GM23248 (cell line): ENCODE measurements around the gene HDAC6. TPM values are rescaled to one million over a fixed set of nuclear protein-coding genes. Genes with fewer than 3 reads are reported as not detected.
"Not testable (repeated sequence)": the region's sequence is repeated elsewhere in the genome, so short reads cannot be mapped to it uniquely, and the experiment has no call there.

ENCODE experiments used
- DNase-seq: peaks from one replicate; pipeline ENCODE4 v3.0.0-alpha.2; 2015
- H2AFZ ChIP-seq: fragments of 200-600 bp; sonication (generic); 2 replicates; pipeline ENCODE4 v1.6.1; 2016; ENCODE audit warnings: antibody characterized with exemption
- H3F3A ChIP-seq: fragments of 200-600 bp; sonication (generic); 2 replicates; pipeline ENCODE4 v1.6.1; 2016; ENCODE audit warnings: mild to moderate bottlenecking, antibody characterized with exemption, mixed run types; ENCODE audit not compliant: insufficient read depth
- H3K27ac ChIP-seq: fragments of 200-600 bp; sonication (generic); 2 replicates; pipeline ENCODE4 v1.5.1; 2016; ENCODE audit warnings: mild to moderate bottlenecking
- H3K27me3 ChIP-seq: fragments of 200-600 bp; sonication (generic); replicated peaks from 2 replicates; pipeline ENCODE4 v1.6.1; 2016; ENCODE audit warnings: mild to moderate bottlenecking; ENCODE audit not compliant: insufficient read depth
- H3K36me3 ChIP-seq: fragments of 200-600 bp; sonication (generic); 2 replicates; pipeline ENCODE4 v1.6.1; 2016; ENCODE audit warnings: low read depth, mild to moderate bottlenecking
- H3K4me1 ChIP-seq: fragments of 200-600 bp; sonication (generic); 2 replicates; pipeline ENCODE4 v1.6.1; 2016; ENCODE audit warnings: mild to moderate bottlenecking; ENCODE audit not compliant: insufficient read depth
- H3K4me2 ChIP-seq: fragments of 200-600 bp; sonication (generic); one replicate; pipeline ENCODE4 v1.6.1; 2016; ENCODE audit warnings: mild to moderate bottlenecking; ENCODE audit not compliant: unreplicated experiment
- H3K4me3 ChIP-seq: fragments of 200-600 bp; sonication (generic); 2 replicates; pipeline ENCODE4 v1.5.1; 2016; ENCODE audit warnings: mild to moderate bottlenecking
- H3K79me2 ChIP-seq: fragments of 200-600 bp; sonication (generic); 2 replicates; pipeline ENCODE4 v1.6.1; 2016; ENCODE audit warnings: mild to moderate bottlenecking; ENCODE audit not compliant: insufficient read depth
- H3K9ac ChIP-seq: fragments of 200-600 bp; sonication (generic); 2 replicates; pipeline ENCODE4 v1.6.1; 2016; ENCODE audit warnings: mild to moderate bottlenecking
- H3K9me2 ChIP-seq: fragments of 200-600 bp; sonication (generic); 2 replicates; pipeline ENCODE4 v1.6.1; 2016; ENCODE audit warnings: mixed run types, mild to moderate bottlenecking, moderate library complexity; ENCODE audit not compliant: insufficient read depth
- H3K9me3 ChIP-seq: fragments of 200-600 bp; sonication (generic); one replicate; pipeline ENCODE4 v1.6.1; 2017; ENCODE audit warnings: low read depth
- H4K20me1 ChIP-seq: fragments of 200-600 bp; sonication (generic); 2 replicates; pipeline ENCODE4 v1.6.0; 2016; ENCODE audit not compliant: insufficient read depth
- EZH2 ChIP-seq: fragments of 200-600 bp; sonication (generic); IDR thresholded peaks from 2 replicates; pipeline ENCODE4 v1.6.1; 2018; ENCODE audit warnings: antibody characterized with exemption, mild to moderate bottlenecking; ENCODE audit not compliant: insufficient read depth, poor library complexity, severe bottlenecking
- EZH2phosphoT487 ChIP-seq: fragments of 200-600 bp; sonication (generic); IDR thresholded peaks from 2 replicates; pipeline ENCODE4 v1.6.1; 2018; ENCODE audit warnings: antibody characterized with exemption, moderate library complexity, mild to moderate bottlenecking, low read depth; ENCODE audit not compliant: insufficient read depth
- WGBS, 2 experiments: methylation state at CpG; one replicate each; pipeline ENCODE4 v1.1.6; 2015 to 2017; ENCODE audit warnings: low lambda C conversion rate in 2 of 2, low coverage in 1 of 2; ENCODE audit errors: missing lambda C conversion rate in 2 of 2; 5-methylcytosine and 5-hydroxymethylcytosine counted together
- in situ Hi-C: fragments of 300-500 bp; cut with MboI; formaldehyde crosslinking; loops from 2 replicates; pipeline ENCODE4 v1.15.0; 2020
- polyA plus RNA-seq: library from polyadenylated mRNA; unstranded; fragments of >200 nt; fragmentation: Nextera tagmentation; extraction: Ambion mirVana; gene quantifications from 2 replicates; pipeline ENCODE4 v1.2.1, GENCODE V29; 2016
- total RNA-seq: library from RNA; depleted of rRNA; stranded (reverse); fragments of >200 nt; shearing (Covaris generic); gene quantifications from 2 replicates; pipeline ENCODE4 v1.2.3, GENCODE V29; 2014

The HDAC6 gene
- total and polyA plus RNA-seq, 2 experiments from 2014 or later = 18.6 to 36.6 TPM

GRCh38 chrX:48816014-48816810 is 14.3 kb downstream of the HDAC6 start:
- Histone ChIP-seq H2AFZ (no peak overlapping the region), H3K27me3 (no peaks in the 10 kb centered on the region), H3K9me3 (no peaks in the 10 kb centered on the region), H3K9me2 (no peaks in the 10 kb centered on the region), H3K36me3 (no peaks in the 10 kb centered on the region), H3K4me1 (no peaks in the 10 kb centered on the region), H3F3A (no peaks in the 10 kb centered on the region), H3K79me2 (no peaks in the 10 kb centered on the region), H3K27ac (no peak overlapping the region), H3K9ac (no peak overlapping the region), H4K20me1 (no peaks in the 10 kb centered on the region), H3K4me2 (no peak overlapping the region), H3K4me3 (no peak overlapping the region)
- no peak for DNase-seq
- no peak for TF ChIP-seq EZH2phosphoT487
- TF ChIP-seq EZH2 = no peak
- in situ Hi-C loops = no loop called here
- WGBS, 2 experiments = 96 to 98% methylated on average over 7 to 13 of the region's 18 CpGs

DNA sequence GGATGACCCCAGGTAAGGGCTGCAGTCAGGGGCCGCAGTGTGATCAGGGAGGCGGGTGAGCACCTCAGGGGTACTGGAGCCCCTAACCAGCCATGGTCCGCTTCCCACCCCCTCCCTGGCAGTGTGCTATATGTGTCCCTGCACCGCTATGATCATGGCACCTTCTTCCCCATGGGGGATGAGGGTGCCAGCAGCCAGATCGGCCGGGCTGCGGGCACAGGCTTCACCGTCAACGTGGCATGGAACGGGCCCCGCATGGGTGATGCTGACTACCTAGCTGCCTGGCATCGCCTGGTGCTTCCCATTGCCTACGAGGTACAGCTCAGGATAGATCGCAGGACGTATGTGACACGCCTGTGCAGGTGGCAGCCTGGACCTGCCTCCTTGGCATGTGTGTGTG is 16.2 kb downstream of the HDAC6 start:
- no peak overlapping the region for H3K27ac ChIP-seq
- no peaks in the 10 kb centered on the region for H3K9me2 ChIP-seq
- no peaks in the 10 kb centered on the region for H3K79me2 ChIP-seq
- TF ChIP-seq EZH2 = no peak
- TF ChIP-seq EZH2phosphoT487 = no peak
- no peaks in the 10 kb centered on the region for H3K27me3 ChIP-seq
- H3K4me2 ChIP-seq = no peak overlapping the region
- DNase-seq = no peak
- no peaks in the 10 kb centered on the region for H3K4me1 ChIP-seq
- no peak overlapping the region for H3K9ac ChIP-seq
- in situ Hi-C loops = no loop called here
- no peak overlapping the region for H3K4me3 ChIP-seq
- WGBS, 2 experiments = 73 to 95% methylated on average over 6 to 14 of the region's 16 CpGs
- H3F3A ChIP-seq = no peaks in the 10 kb centered on the region
- H4K20me1 ChIP-seq = no peaks in the 10 kb centered on the region
- H3K9me3 ChIP-seq = no peaks in the 10 kb centered on the region
- H2AFZ ChIP-seq = no peak overlapping the region
- no peaks in the 10 kb centered on the region for H3K36me3 ChIP-seq

DNA sequence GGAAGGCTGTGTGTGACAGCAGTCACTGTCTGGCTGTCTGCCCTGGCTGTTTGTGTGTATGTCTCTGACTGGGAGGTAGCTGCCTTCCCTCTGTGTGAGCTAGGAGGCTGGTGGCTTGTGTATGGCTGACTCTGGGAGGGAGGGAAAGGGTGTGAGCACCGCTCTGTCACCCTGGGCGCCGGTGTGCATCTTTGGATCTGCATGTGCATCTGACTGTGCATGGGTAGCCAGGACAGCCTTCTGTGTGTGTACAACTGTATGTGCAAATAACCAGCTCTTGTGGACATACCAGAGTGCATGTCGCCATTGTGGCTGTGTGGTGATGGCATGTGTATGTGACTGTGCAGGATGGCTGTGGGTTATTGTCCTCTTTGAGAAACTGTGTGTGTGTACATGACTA is 17.0 kb downstream of the HDAC6 start:
- no peak overlapping the region for H3K4me3 ChIP-seq
- in situ Hi-C loops = no loop called here
- H4K20me1 ChIP-seq = no peaks in the 10 kb centered on the region
- no peaks in the 10 kb centered on the region for H3K9me3 ChIP-seq
- WGBS, 2 experiments = 100% methylated on average over 1 of the region's 4 CpGs
- H3K27me3 ChIP-seq = no peaks in the 10 kb centered on the region
- no peak overlapping the region for H2AFZ ChIP-seq
- DNase-seq = no peak
- no peak for TF ChIP-seq EZH2
- H3K79me2 ChIP-seq = no peaks in the 10 kb centered on the region
- no peaks in the 10 kb centered on the region for H3F3A ChIP-seq
- no peaks in the 10 kb centered on the region for H3K4me1 ChIP-seq
- H3K36me3 ChIP-seq = no peaks in the 10 kb centered on the region
- no peak overlapping the region for H3K27ac ChIP-seq
- H3K9me2 ChIP-seq = no peaks in the 10 kb centered on the region
- no peak overlapping the region for H3K9ac ChIP-seq
- H3K4me2 ChIP-seq = no peak overlapping the region

- 78 to 84% methylated on average over 4 to 8 of the region's 9 CpGs for WGBS, 2 experiments
- H2AFZ ChIP-seq, H3K9me3 ChIP-seq, H3K9me2 ChIP-seq, H3K4me3 ChIP-seq, H4K20me1 ChIP-seq, H3K79me2 ChIP-seq, in situ Hi-C loops, H3F3A ChIP-seq, H3K4me1 ChIP-seq, H3K27me3 ChIP-seq, H3K27ac ChIP-seq, H3K36me3 ChIP-seq, DNase-seq, H3K9ac ChIP-seq, H3K4me2 ChIP-seq: not testable (repeated sequence)
Measured at GRCh38 chrX:48819394-48819793, 17.5 kb downstream of the HDAC6 start.

DNA sequence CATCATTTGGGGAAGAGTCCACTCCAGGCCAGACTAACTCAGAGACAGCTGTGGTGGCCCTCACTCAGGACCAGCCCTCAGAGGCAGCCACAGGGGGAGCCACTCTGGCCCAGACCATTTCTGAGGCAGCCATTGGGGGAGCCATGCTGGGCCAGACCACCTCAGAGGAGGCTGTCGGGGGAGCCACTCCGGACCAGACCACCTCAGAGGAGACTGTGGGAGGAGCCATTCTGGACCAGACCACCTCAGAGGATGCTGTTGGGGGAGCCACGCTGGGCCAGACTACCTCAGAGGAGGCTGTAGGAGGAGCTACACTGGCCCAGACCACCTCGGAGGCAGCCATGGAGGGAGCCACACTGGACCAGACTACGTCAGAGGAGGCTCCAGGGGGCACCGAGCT is 21.2 kb downstream of the HDAC6 start:
- Histone ChIP-seq H3K9ac (no peak overlapping the region), H3F3A (no peaks in the 10 kb centered on the region), H3K4me2 (no peak overlapping the region), H4K20me1 (no peaks in the 10 kb centered on the region), H3K9me3 (no peaks in the 10 kb centered on the region), H2AFZ (no peak overlapping the region), H3K27ac (no peak overlapping the region), H3K4me3 (no peak overlapping the region), H3K27me3 (no peaks in the 10 kb centered on the region), H3K4me1 (no peaks in the 10 kb centered on the region), H3K9me2 (no peaks in the 10 kb centered on the region), H3K36me3 (no peaks in the 10 kb centered on the region), H3K79me2 (no peaks in the 10 kb centered on the region)
- DNase-seq = no peak
- 63 to 100% methylated on average over 1 to 5 of the region's 6 CpGs for WGBS, 2 experiments
- in situ Hi-C loops = no loop called here
- TF ChIP-seq EZH2 (no peak), EZH2phosphoT487 (no peak)
